H1 (cell line): ENCODE data around the gene PMM2. TPM values are rescaled to one million over a fixed set of nuclear protein-coding genes. Genes with fewer than 3 reads are reported as not detected.

Source experiments
- CTCF ChIA-PET: fragments of 300-600 bp; sonication (Branson Sonifier 250); formaldehyde crosslinking; loops from one replicate; lab custom pipeline; 2021; ENCODE audit not compliant: partially characterized antibody; lab: Charles Lee
- POLR2A ChIA-PET: fragments of 300-600 bp; sonication (Branson Sonifier 250); formaldehyde crosslinking; loops from one replicate; lab custom pipeline; 2021; ENCODE audit warnings: inconsistent platforms; ENCODE audit not compliant: partially characterized antibody; lab: Charles Lee
- DNase-seq, 2 experiments: peaks; one replicate each; pipeline versions ENCODE4 v3.0.0 to v3.0.0-alpha.2; 2010 to 2022; ENCODE audit warnings: low spot score in 2 of 2, low read depth in 1 of 2, mixed read lengths in 1 of 2
- FAIRE-seq: peaks from 2 replicates; lab custom pipeline; 2011; peaks lifted over from hg19 to GRCh38; lab: Jason Lieb, UNC
- H2AFZ ChIP-seq: 2 replicates; pipeline ENCODE4 v1.8.1; 2012; ENCODE audit warnings: low read length, inconsistent platforms
- H2AK5ac ChIP-seq: 2 replicates; pipeline ENCODE4 v1.6.1; 2013; ENCODE audit warnings: low read depth, low read length
- H2BK120ac ChIP-seq: replicated peaks from 2 replicates; pipeline ENCODE3; 2013; ENCODE audit warnings: low read depth, low read length, inconsistent platforms
- H2BK12ac ChIP-seq: 2 replicates; pipeline ENCODE4 v1.6.1; 2013; ENCODE audit warnings: low read depth, low read length
- H2BK15ac ChIP-seq: 2 replicates; pipeline ENCODE4 v1.6.1; 2013; ENCODE audit warnings: low read length
- H2BK20ac ChIP-seq: 2 replicates; pipeline ENCODE4 v1.6.1; 2013; ENCODE audit warnings: low read length
- H2BK5ac ChIP-seq: 2 replicates; pipeline ENCODE4 v1.6.1; 2013; ENCODE audit warnings: low read depth, low read length
- H3K14ac ChIP-seq: 2 replicates; pipeline ENCODE4 v1.6.1; 2013; ENCODE audit warnings: inconsistent platforms; ENCODE audit not compliant: insufficient read length
- H3K18ac ChIP-seq: 2 replicates; pipeline ENCODE4 v1.6.1; 2013; ENCODE audit warnings: low read length; ENCODE audit errors: extremely low read depth
- H3K23ac ChIP-seq: 2 replicates; pipeline ENCODE4 v1.6.1; 2013; ENCODE audit warnings: inconsistent platforms; ENCODE audit not compliant: insufficient read length
- H3K23me2 ChIP-seq: 2 replicates; pipeline ENCODE4 v1.6.1; 2013; ENCODE audit warnings: low read depth, low read length
- H3K27ac ChIP-seq: 2 replicates; pipeline ENCODE4 v1.6.1; 2011; ENCODE audit warnings: low read depth, low read length, inconsistent platforms
- H3K27me3 ChIP-seq, 4 experiments: replicated peaks in 1 of 4; 1 replicate in 1 of 4; 2 replicates in 3 of 4; pipeline versions ENCODE4 v1.6.1 to v1.8.1; 2011 to 2013; ENCODE audit warnings: low read length in 3 of 4, mild to moderate bottlenecking in 3 of 4, inconsistent platforms in 2 of 4, mixed read lengths in 2 of 4, moderate library complexity in 1 of 4; ENCODE audit not compliant: control insufficient read depth in 3 of 4, insufficient read depth in 3 of 4; ENCODE audit errors: extremely low read depth in 1 of 4
- H3K36me3 ChIP-seq, 4 experiments: 2 replicates each; pipeline versions ENCODE4 v1.6.1 to v1.8.1; 2011 to 2013; ENCODE audit warnings: mild to moderate bottlenecking in 4 of 4, low read length in 3 of 4, moderate library complexity in 2 of 4, control low read depth in 1 of 4, inconsistent platforms in 1 of 4; ENCODE audit not compliant: insufficient read depth in 4 of 4, control insufficient read depth in 2 of 4
- H3K4ac ChIP-seq: replicated peaks from 2 replicates; pipeline ENCODE3; 2013; ENCODE audit warnings: low read length, low read depth, mixed read lengths, inconsistent platforms; ENCODE audit not compliant: insufficient read length
- H3K4me1 ChIP-seq, 4 experiments: replicated peaks in 1 of 4; 1 replicate in 1 of 4; 2 replicates in 3 of 4; pipeline versions ENCODE4 v1.6.1 to v1.8.1; 2011 to 2013; ENCODE audit warnings: low read length in 3 of 4, inconsistent platforms in 2 of 4, mixed read lengths in 1 of 4; ENCODE audit not compliant: insufficient read depth in 4 of 4, control insufficient read depth in 3 of 4
- H3K4me2 ChIP-seq, 2 experiments: 2 replicates each; pipeline versions ENCODE4 v1.6.1 to v1.8.1; 2011 to 2013; ENCODE audit warnings: low read depth in 2 of 2, low read length in 2 of 2, control low read depth in 1 of 2, inconsistent platforms in 1 of 2, mild to moderate bottlenecking in 1 of 2; ENCODE audit not compliant: insufficient read depth in 1 of 2
- H3K4me3 ChIP-seq, 4 experiments: fragments of 200-600, 300-600 bp in 1 of 4; sonication (generic), shearing (Covaris generic), sonication (Bioruptor Twin) in 1 of 4; 2 replicates each; pipeline versions ENCODE4 v1.5.1 to v1.8.1; 2011 to 2016; ENCODE audit warnings: low read length in 4 of 4, low read depth in 3 of 4, control low read depth in 2 of 4, inconsistent platforms in 2 of 4, mild to moderate bottlenecking in 2 of 4, mixed read lengths in 1 of 4, moderate library complexity in 1 of 4; ENCODE audit not compliant: insufficient read depth in 2 of 4; ENCODE audit errors: extremely low read depth in 1 of 4
- H3K56ac ChIP-seq: replicated peaks from 2 replicates; pipeline ENCODE3; 2013; ENCODE audit warnings: low read depth, mild to moderate bottlenecking, mixed read lengths, low read length, inconsistent platforms; ENCODE audit not compliant: insufficient read length
- H3K79me1 ChIP-seq: 2 replicates; pipeline ENCODE4 v1.6.1; 2013; ENCODE audit warnings: low read depth, low read length, control low read depth
- H3K79me2 ChIP-seq, 2 experiments: 2 replicates each; pipeline versions ENCODE4 v1.6.1 to v1.8.1; 2012 to 2013; ENCODE audit warnings: low read length in 2 of 2, mild to moderate bottlenecking in 2 of 2, inconsistent platforms in 1 of 2; ENCODE audit not compliant: insufficient read depth in 2 of 2, control insufficient read depth in 1 of 2
- H3K9ac ChIP-seq, 4 experiments: replicated peaks in 1 of 4; 1 replicate in 1 of 4; 2 replicates in 3 of 4; pipeline versions ENCODE4 v1.6.1 to v1.8.1; 2011 to 2013; ENCODE audit warnings: low read depth in 3 of 4, low read length in 3 of 4, control low read depth in 2 of 4, mild to moderate bottlenecking in 2 of 4, moderate library complexity in 2 of 4, inconsistent platforms in 1 of 4; ENCODE audit errors: extremely low read depth in 1 of 4
- H3K9me3 ChIP-seq, 2 experiments: 2 replicates each; pipeline versions ENCODE4 v1.6.1 to v1.8.1; 2012 to 2013; ENCODE audit warnings: mild to moderate bottlenecking in 2 of 2, moderate library complexity in 2 of 2, control low read depth in 1 of 2, inconsistent platforms in 1 of 2, low read depth in 1 of 2, low read length in 1 of 2, mixed read lengths in 1 of 2; ENCODE audit not compliant: insufficient read depth in 2 of 2
- H4K20me1 ChIP-seq, 2 experiments: replicated peaks in 1 of 2; 2 replicates each; pipeline versions ENCODE3 to v1.8.1; 2011 to 2013; ENCODE audit warnings: inconsistent platforms in 2 of 2, low read length in 2 of 2, mild to moderate bottlenecking in 1 of 2; ENCODE audit not compliant: insufficient read depth in 2 of 2, control insufficient read depth in 1 of 2
- H4K5ac ChIP-seq: 2 replicates; pipeline ENCODE4 v1.6.1; 2013; ENCODE audit warnings: low read length, low read depth, mixed read lengths, inconsistent platforms; ENCODE audit not compliant: insufficient read length
- H4K8ac ChIP-seq: 2 replicates; pipeline ENCODE4 v1.8.0; 2013; ENCODE audit warnings: mild to moderate bottlenecking, moderate library complexity, low read length, inconsistent platforms; ENCODE audit not compliant: insufficient read depth; ENCODE audit errors: extremely low read depth
- H4K91ac ChIP-seq: replicated peaks from 2 replicates; pipeline ENCODE3; 2013; ENCODE audit warnings: low read length, mixed read lengths, inconsistent platforms; ENCODE audit not compliant: insufficient read length
- ATF2 ChIP-seq: IDR thresholded peaks from 2 replicates; pipeline ENCODE4 v1.6.1; 2012; ENCODE audit warnings: low read length, inconsistent platforms
- CTBP2 ChIP-seq: IDR thresholded peaks from 2 replicates; pipeline ENCODE4 v1.7.0; 2011; ENCODE audit warnings: borderline replicate concordance, mild to moderate bottlenecking, moderate library complexity, mixed read lengths, low read length; ENCODE audit not compliant: insufficient read depth, insufficient read length
- EGR1 ChIP-seq: IDR thresholded peaks from 2 replicates; pipeline ENCODE4 v1.6.1; 2011; ENCODE audit warnings: low read depth, low read length, borderline replicate concordance
- POU5F1 ChIP-seq: IDR thresholded peaks from 2 replicates; pipeline ENCODE4 v1.6.1; 2011; ENCODE audit warnings: low read depth, mild to moderate bottlenecking, low read length, moderate library complexity
- RAD21 ChIP-seq, 2 experiments: IDR thresholded peaks in 1 of 2; conservative IDR thresholded peaks in 1 of 2; 2 replicates each; pipeline ENCODE4 v1.6.1; 2011; ENCODE audit warnings: low read depth in 2 of 2, low read length in 2 of 2, improper control_type of control experiment in 1 of 2, inconsistent platforms in 1 of 2, mild to moderate bottlenecking in 1 of 2, moderate library complexity in 1 of 2
- RNF2 ChIP-seq: fragments of 200-900, 300-1000 bp; sonication (generic); IDR thresholded peaks from 2 replicates; pipeline ENCODE4 v1.7.1; 2016; ENCODE audit warnings: borderline replicate concordance, low read depth, mild to moderate bottlenecking, antibody characterized with exemption, low read length; ENCODE audit not compliant: poor library complexity, severe bottlenecking; ENCODE audit errors: missing control alignments
- SIX5 ChIP-seq: IDR thresholded peaks from 2 replicates; pipeline ENCODE4 v1.6.1; 2011; ENCODE audit warnings: mild to moderate bottlenecking, low read depth, low read length
- SP1 ChIP-seq: IDR thresholded peaks from 2 replicates; pipeline ENCODE4 v1.6.1; 2011; ENCODE audit warnings: low read depth, low read length
- SUZ12 ChIP-seq: fragments of 200-600 bp; sonication (generic); IDR thresholded peaks from 2 replicates; pipeline ENCODE4 v1.6.1; 2012; ENCODE audit warnings: mild to moderate bottlenecking, inconsistent platforms, low read length, moderate library complexity, mixed read lengths
- WGBS, 2 experiments: shearing (Covaris generic) in 1 of 2; methylation state at CpG; one replicate each; pipeline versions ENCODE4 v1.1.6 to v1.1.7; 2013 to 2015; ENCODE audit warnings: low lambda C conversion rate in 2 of 2, mixed read lengths in 2 of 2, inconsistent platforms in 1 of 2, low coverage in 1 of 2, missing lambda C conversion rate in 1 of 2; ENCODE audit not compliant: insufficient replicate concordance in 2 of 2, insufficient coverage in 1 of 2, insufficient read length in 1 of 2; ENCODE audit errors: extremely low coverage in 1 of 2, missing lambda C conversion rate in 1 of 2; 5-methylcytosine and 5-hydroxymethylcytosine counted together
- polyA plus RNA-seq, 7 experiments: library from polyadenylated mRNA; depleted of rRNA in 3 of 7; stranded (reverse) in 5 of 7; unstranded in 2 of 7; fragments of >200 nt in 5 of 7; fragments of 200-250 nt in 2 of 7; gene quantifications; 1 replicate in 5 of 7; 2 replicates in 1 of 7; 4 replicates in 1 of 7; pipeline versions ENCODE4 v1.2.1 to v1.2.3, GENCODE V29; 2011 to 2013; ENCODE audit warnings: missing spikeins in 2 of 7, mixed read lengths in 2 of 7
- total RNA-seq: library from RNA; stranded (reverse); fragmentation: NEBNext Ultra II Directional; extraction: Animal tissue kit (Norgen Biotek cat#: 25700); gene quantifications from 2 replicates; pipeline ENCODE4 v1.2.1, GENCODE V29; 2021

Gene PMM2
- total and polyA plus RNA-seq, 2 of the 8 experiments (the other 6 are each of a cell fraction or from before 2014, with no cell fraction given), result 26.2 to 49.4 TPM

GRCh38 chr16:8806272-8806983, 8.8 kb downstream of the PMM2 start:
- Histone ChIP-seq H3K79me2 (peaks cover 0 to 16% of the 10 kb centered on the region in 2 experiments; a peak in 2 of 4 replicates), H2BK120ac (no peak overlapping the region), H2AK5ac (no peak overlapping the region), H3K18ac (no peak overlapping the region), H3K4me3 (no peak overlapping the region), H3K36me3 (peaks cover 34 to 85% (median 66%) of the 10 kb centered on the region in 4 experiments), H3K4me2 (no peak overlapping the region), H4K20me1 (peaks cover 2 to 5% of the 10 kb centered on the region in 2 experiments), H3K4ac (no peak overlapping the region), H2BK5ac (no peak overlapping the region), H2AFZ (no peak overlapping the region), H2BK20ac (no peak overlapping the region), H3K56ac (no peak overlapping the region), H3K27me3 (no peaks in the 10 kb centered on the region), H3K23me2 (no peaks in the 10 kb centered on the region), H2BK15ac (no peak overlapping the region), H4K5ac (no peak overlapping the region), H3K79me1 (no peaks in the 10 kb centered on the region; the same call in none of the 2 replicates), H3K27ac (no peak overlapping the region), H2BK12ac (no peak overlapping the region), H3K9me3 (no peaks in the 10 kb centered on the region), H4K8ac (no peak overlapping the region), H4K91ac (no peak overlapping the region), H3K4me1 (no peaks in the 10 kb centered on the region), H3K9ac (no peak overlapping the region), H3K14ac (no peak overlapping the region), H3K23ac (no peak overlapping the region)
- no peak for TF ChIP-seq SP1
- no peak for TF ChIP-seq CTBP2
- no peak for TF ChIP-seq RNF2
- no peak for TF ChIP-seq EGR1
- no peak for TF ChIP-seq RAD21 (IDR thresholded peaks at IDR 0.05 in 1 of 2, conservative IDR thresholded peaks at IDR 0.05 in 1 of 2; ENCODE audit: low read depth in 2 of 2, low read length in 2 of 2)
- TF ChIP-seq ATF2, result no peak
- TF ChIP-seq SUZ12, result no peak
- TF ChIP-seq POU5F1, result no peak
- no peak for TF ChIP-seq SIX5
- DNase-seq, result no peak
- FAIRE-seq, result no peak
- 90% methylated on average over 13 of the region's 13 CpGs; no CpG with 5 or more reads in 1 of the 2 experiments for WGBS, 2 experiments
- CTCF ChIA-PET, result interaction anchor here (0.8 to 1.7 kb wide), 5 partner anchors 15 to 234 kb away, joined by 3 to 5 read pairs (median 4); no protein-coding TSS in a partner anchor
- POLR2A ChIA-PET, result interaction anchor here (1.2 to 3.7 kb wide), 4 partner anchors 10 to 53 kb away, joined by 3 to 16 read pairs (median 4); no protein-coding TSS in a partner anchor
